ENCODE results near the gene HSD17B12.

The HSD17B12 gene

GRCh38 chr11:43898574-43898973, 218.0 kb downstream of the HSD17B12 start:
- no peak for TF ChIP-seq CTCF (IDR thresholded peaks at IDR 0.05; ENCODE audit: extremely low read depth, missing control alignments)
- DNase-seq (ENCODE audit: low spot score) = no peak

- DNase-seq (ENCODE audit: low spot score) = no peak
- no peak for TF ChIP-seq CTCF (IDR thresholded peaks at IDR 0.05; ENCODE audit: extremely low read depth, missing control alignments)
Measured at GRCh38 chr11:43899094-43899493, 218.6 kb downstream of the HSD17B12 start.

GRCh38 chr11:43901551-43901950, 221.0 kb downstream of the HSD17B12 start:
- no peak for DNase-seq (ENCODE audit: low spot score)
- no peak for TF ChIP-seq CTCF (IDR thresholded peaks at IDR 0.05; ENCODE audit: extremely low read depth, missing control alignments)

GRCh38 chr11:43903078-43903477, 222.5 kb downstream of the HSD17B12 start:
- no peak for DNase-seq (ENCODE audit: low spot score)
- no peak for TF ChIP-seq CTCF (IDR thresholded peaks at IDR 0.05; ENCODE audit: extremely low read depth, missing control alignments)

- DNase-seq (ENCODE audit: low spot score) = no peak
- no peak for TF ChIP-seq CTCF (IDR thresholded peaks at IDR 0.05; ENCODE audit: extremely low read depth, missing control alignments)
Measured at GRCh38 chr11:43903969-43904368, 223.4 kb downstream of the HSD17B12 start.

GRCh38 chr11:43904742-43905535, 224.4 kb downstream of the HSD17B12 start:
- no peak for DNase-seq (ENCODE audit: low spot score)
- TF ChIP-seq CTCF (IDR thresholded peaks at IDR 0.05; ENCODE audit: extremely low read depth, missing control alignments) = no peak

GRCh38 chr11:43905813-43906241, 225.3 kb downstream of the HSD17B12 start:
- no peak for TF ChIP-seq CTCF (IDR thresholded peaks at IDR 0.05; ENCODE audit: extremely low read depth, missing control alignments)
- DNase-seq (ENCODE audit: low spot score) = no peak
